Kidney capillary endothelial cell (primary cell): Measurements from ENCODE around the gene PITPNM3.

ENCODE experiments used
- DNase-seq: peaks from one replicate; pipeline ENCODE4 v3.0.0-alpha.2; 2018; ENCODE audit warnings: low spot score

PITPNM3 gene

GRCh38 chr17:6408276-6408675 is 148.1 kb downstream of the PITPNM3 start:
- no peak for DNase-seq

- no peak for DNase-seq
Observed at GRCh38 chr17:6402258-6402657, 154.1 kb downstream of the PITPNM3 start.
